ENCODE measurements around the gene IMPDH2. TPM values are rescaled to one million over a fixed set of nuclear protein-coding genes. Genes with fewer than 3 reads are reported as not detected.
A peak's percentile ranks its signal among the peaks of the same experiment; 100 is the strongest.

The IMPDH2 gene
- total RNA-seq, 1 donor from 2014 or later, result 412 TPM

GRCh38 chr3:48997102-48997635, 32.0 kb downstream of the IMPDH2 start:
- Mint-ChIP-seq H3K4me3 (ENCODE audit: low read depth) (no peak overlapping the region), H3K27me3 (ENCODE audit: low read depth) (no peaks in the 10 kb centered on the region), H3K36me3 (ENCODE audit: low read depth) (peaks cover 29% of the 10 kb centered on the region), H3K27ac (no peak overlapping the region), H3K4me1 (ENCODE audit: low read depth) (peaks cover 18% of the 10 kb centered on the region), H3K9me3 (no peaks in the 10 kb centered on the region)
- intact Hi-C loops (cut with micrococcal nuclease), result no loop called here
- no peak for DNase-seq (ENCODE audit: low spot score)

GRCh38 chr3:48996640-48997039, 32.6 kb downstream of the IMPDH2 start:
- Mint-ChIP-seq H3K27ac (no peak overlapping the region), H3K36me3 (ENCODE audit: low read depth) (peaks cover 30% of the 10 kb centered on the region)
- intact Hi-C loops (cut with micrococcal nuclease), result no loop called here

GRCh38 chr3:48993834-48994233, 35.4 kb downstream of the IMPDH2 start:
- Mint-ChIP-seq H3K27ac (no peak overlapping the region), H3K36me3 (ENCODE audit: low read depth) (peaks cover 40% of the 10 kb centered on the region), H3K4me3 (ENCODE audit: low read depth) (no peak overlapping the region), H3K4me1 (ENCODE audit: low read depth) (peaks cover 35% of the 10 kb centered on the region), H3K27me3 (ENCODE audit: low read depth) (no peaks in the 10 kb centered on the region), H3K9me3 (no peaks in the 10 kb centered on the region)
- intact Hi-C loops (cut with micrococcal nuclease), result no loop called here
- no peak for DNase-seq (ENCODE audit: low spot score)

More at GRCh38 chr3:48996640-48997039, 32.6 kb downstream of the IMPDH2 start:
- Mint-ChIP-seq H3K4me1 (ENCODE audit: low read depth) (peaks cover 23% of the 10 kb centered on the region), H3K4me3 (ENCODE audit: low read depth) (no peak overlapping the region), H3K27me3 (ENCODE audit: low read depth) (no peaks in the 10 kb centered on the region), H3K9me3 (no peaks in the 10 kb centered on the region)
- DNase-seq (ENCODE audit: low spot score), result no peak

GRCh38 chr3:48991851-48992545, 37.2 kb downstream of the IMPDH2 start:
- H3K4me3 Mint-ChIP-seq (ENCODE audit: low read depth), result peak overlapping the region; percentile 93
- no peak for DNase-seq (ENCODE audit: low spot score)
- peaks cover 40% of the 10 kb centered on the region for H3K4me1 Mint-ChIP-seq (ENCODE audit: low read depth)
- H3K36me3 Mint-ChIP-seq (ENCODE audit: low read depth), result peaks cover 41% of the 10 kb centered on the region
- no peaks in the 10 kb centered on the region for H3K27me3 Mint-ChIP-seq (ENCODE audit: low read depth)
- intact Hi-C loops (cut with micrococcal nuclease), result no loop called here
- H3K27ac Mint-ChIP-seq, result peak overlapping the region; percentile 69
- no peaks in the 10 kb centered on the region for H3K9me3 Mint-ChIP-seq

- peak; percentile 33 for DNase-seq (ENCODE audit: low spot score)
- intact Hi-C loops (cut with micrococcal nuclease), result no loop called here
- peak overlapping the region; percentile 88 for H3K27ac Mint-ChIP-seq
- H3K4me3 Mint-ChIP-seq (ENCODE audit: low read depth), result peak overlapping the region; percentile 93
- H3K36me3 Mint-ChIP-seq (ENCODE audit: low read depth), result peaks cover 44% of the 10 kb centered on the region
- H3K9me3 Mint-ChIP-seq, result no peaks in the 10 kb centered on the region
- H3K27me3 Mint-ChIP-seq (ENCODE audit: low read depth), result no peaks in the 10 kb centered on the region
- H3K4me1 Mint-ChIP-seq (ENCODE audit: low read depth), result peaks cover 40% of the 10 kb centered on the region
These were observed 38.3 kb downstream of the IMPDH2 start for GRCh38 chr3:48990636-48991469.

- intact Hi-C loops (cut with micrococcal nuclease), result loop anchor here (1.0 to 10.0 kb wide), 5 partner anchors 17 to 175 kb away; partner anchors contain the start of genes ARIH2, CCDC71, QRICH1 and WDR6
- Mint-ChIP-seq H3K9me3 (no peaks in the 10 kb centered on the region), H3K4me3 (ENCODE audit: low read depth) (peak within 1 kb of the TSS; percentile 93), H3K4me1 (ENCODE audit: low read depth) (peaks cover 37% of the 10 kb centered on the region), H3K27ac (peak within 1 kb of the TSS; percentile 88), H3K36me3 (ENCODE audit: low read depth) (peaks cover 43% of the 10 kb centered on the region), H3K27me3 (ENCODE audit: low read depth) (no peaks in the 10 kb centered on the region)
- DNase-seq (ENCODE audit: low spot score), result peak; percentile 64
These were observed 39.2 kb downstream of the IMPDH2 start, which contains the start of gene P4HTM for GRCh38 chr3:48989796-48990635. Gene P4HTM (plus strand): TSS chr3:48990241. CDS start chr3:48990257, 16 bp downstream.

- Mint-ChIP-seq H3K9me3 (no peaks in the 10 kb centered on the region), H3K27me3 (ENCODE audit: low read depth) (no peaks in the 10 kb centered on the region), H3K4me3 (ENCODE audit: low read depth) (peak overlapping the region; percentile 83), H3K27ac (peak overlapping the region; percentile 79), H3K4me1 (ENCODE audit: low read depth) (peaks cover 34% of the 10 kb centered on the region), H3K36me3 (ENCODE audit: low read depth) (peaks cover 44% of the 10 kb centered on the region)
- intact Hi-C loops (cut with micrococcal nuclease), result loop anchor here (1.0 to 10.0 kb wide), 5 partner anchors 18 to 176 kb away; partner anchors contain the start of genes ARIH2, CCDC71, QRICH1 and WDR6
- DNase-seq (ENCODE audit: low spot score), result no peak
These were observed 39.9 kb downstream of the IMPDH2 start for GRCh38 chr3:48989126-48989795.

GRCh38 chr3:48985831-48986376, 43.3 kb downstream of the IMPDH2 start:
- DNase-seq (ENCODE audit: low spot score), result no peak

GRCh38 chr3:48984663-48985062, 44.5 kb downstream of the IMPDH2 start:
- intact Hi-C loops (cut with micrococcal nuclease), result loop anchor here (5.0 to 10.0 kb wide), 2 partner anchors 67 to 180 kb away; partner anchors contain the start of genes ARIH2 and CCDC71
- no peak for DNase-seq (ENCODE audit: low spot score)
- Mint-ChIP-seq H3K36me3 (ENCODE audit: low read depth) (peaks cover 62% of the 10 kb centered on the region), H3K4me3 (ENCODE audit: low read depth) (no peak overlapping the region), H3K27me3 (ENCODE audit: low read depth) (no peaks in the 10 kb centered on the region), H3K27ac (no peak overlapping the region), H3K4me1 (ENCODE audit: low read depth) (peaks cover 12% of the 10 kb centered on the region), H3K9me3 (no peaks in the 10 kb centered on the region)

More at GRCh38 chr3:48985831-48986376, 43.3 kb downstream of the IMPDH2 start:
- no peaks in the 10 kb centered on the region for H3K27me3 Mint-ChIP-seq (ENCODE audit: low read depth)
- H3K9me3 Mint-ChIP-seq, result no peaks in the 10 kb centered on the region
- H3K4me3 Mint-ChIP-seq (ENCODE audit: low read depth), result no peak overlapping the region
- intact Hi-C loops (cut with micrococcal nuclease), result loop anchor here (5.0 to 10.0 kb wide), 2 partner anchors 69 to 179 kb away; partner anchors contain the start of genes ARIH2 and CCDC71
- no peak overlapping the region for H3K27ac Mint-ChIP-seq
- H3K36me3 Mint-ChIP-seq (ENCODE audit: low read depth), result peaks cover 56% of the 10 kb centered on the region
- peaks cover 12% of the 10 kb centered on the region for H3K4me1 Mint-ChIP-seq (ENCODE audit: low read depth)

- H3K4me3 Mint-ChIP-seq (ENCODE audit: low read depth), result no peak overlapping the region
- intact Hi-C loops (cut with micrococcal nuclease), result loop anchor here (10.0 kb wide), 1 partner anchor 182 kb away; the partner anchor contains the start of gene CCDC71
- no peak for DNase-seq (ENCODE audit: low spot score)
- H3K27me3 Mint-ChIP-seq (ENCODE audit: low read depth), result no peaks in the 10 kb centered on the region
- H3K27ac Mint-ChIP-seq, result no peak overlapping the region
- H3K4me1 Mint-ChIP-seq (ENCODE audit: low read depth), result peaks cover 4% of the 10 kb centered on the region
- H3K36me3 Mint-ChIP-seq (ENCODE audit: low read depth), result peaks cover 68% of the 10 kb centered on the region
- no peaks in the 10 kb centered on the region for H3K9me3 Mint-ChIP-seq
These were observed 46.1 kb downstream of the IMPDH2 start for GRCh38 chr3:48983096-48983495.

GRCh38 chr3:48982686-48983085, 46.5 kb downstream of the IMPDH2 start:
- intact Hi-C loops (cut with micrococcal nuclease), result loop anchor here (10.0 kb wide), 1 partner anchor 182 kb away; the partner anchor contains the start of gene CCDC71
- H3K4me3 Mint-ChIP-seq (ENCODE audit: low read depth), result no peak overlapping the region
- H3K36me3 Mint-ChIP-seq (ENCODE audit: low read depth), result peaks cover 69% of the 10 kb centered on the region
- H3K4me1 Mint-ChIP-seq (ENCODE audit: low read depth), result peaks cover 1% of the 10 kb centered on the region
- no peaks in the 10 kb centered on the region for H3K27me3 Mint-ChIP-seq (ENCODE audit: low read depth)
- no peaks in the 10 kb centered on the region for H3K9me3 Mint-ChIP-seq
- DNase-seq (ENCODE audit: low spot score), result no peak
- no peak overlapping the region for H3K27ac Mint-ChIP-seq

Data from activated T-helper 2 cell treated with anti-CD3 and anti-CD28 coated beads, Interferon-gamma antibody, Interleukin-2, Interleukin-4, amounts not matched to agents 10 μg/mL and 5 μg/mL and 100 μg/mL, durations not matched to agents 14 hours and 24 hours and 36 hours (primary cell).